Ovary (tissue), 9 donors: ENCODE measurements around the gene CHODL. TPM values are rescaled to one million over a fixed set of nuclear protein-coding genes. Genes with fewer than 3 reads are reported as not detected.

ENCODE experiments used
- DNase-seq, 5 donors: peaks; one replicate each; pipeline ENCODE4 v3.0.0-alpha.2; 2019 to 2020
- H3K27ac ChIP-seq, 2 donors: fragments of 200-600 bp; one replicate each; pipeline versions ENCODE4 v1.5.1 to v1.8.0; 2019 to 2022
- H3K27me3 ChIP-seq: fragments of 200-600 bp; one replicate; pipeline ENCODE4 v1.8.0; 2022
- H3K36me3 ChIP-seq: fragments of 200-600 bp; sonication (generic); one replicate; pipeline ENCODE4 v1.5.1; 2019
- H3K4me1 ChIP-seq: one replicate; pipeline ENCODE4 v1.8.1; 2013; ENCODE audit warnings: mild to moderate bottlenecking, moderate library complexity; ENCODE audit not compliant: insufficient read depth
- H3K4me3 ChIP-seq: fragments of 200-600 bp; sonication (generic); one replicate; pipeline ENCODE4 v1.5.1; 2017
- H3K9me3 ChIP-seq, 2 donors: fragments of 200-600 bp in 1 of 2; sonication (generic) in 1 of 2; one replicate each; pipeline versions ENCODE4 v1.5.1 to v1.8.1; 2013 to 2019; ENCODE audit warnings: mild to moderate bottlenecking in 1 of 2, moderate library complexity in 1 of 2
- CTCF ChIP-seq, 3 donors: fragments of 450-650 bp in 2 of 3; fragments of 200-600 bp in 1 of 3; IDR thresholded peaks; one replicate each; pipeline versions ENCODE4 v1.5.1 to v1.8.0; 2016 to 2022; ENCODE audit warnings: antibody characterized with exemption in 3 of 3, mild to moderate bottlenecking in 1 of 3
- EP300 ChIP-seq: sonication (generic); formaldehyde crosslinking; IDR thresholded peaks from one replicate; pipeline ENCODE4 v1.6.1; 2017; ENCODE audit warnings: antibody characterized with exemption
- POLR2A ChIP-seq: fragments of 450-650 bp; IDR thresholded peaks from one replicate; pipeline ENCODE4 v1.6.1; 2017; ENCODE audit warnings: antibody characterized with exemption, mild to moderate bottlenecking, moderate library complexity
- WGBS, 3 donors: extraction: QIAGEN DNeasy Blood & Tissue Kit in 1 of 3; methylation state at CpG; one replicate each; pipeline versions ENCODE4 v1.1.5 to v1.1.7; 2013 to 2017; 5-methylcytosine and 5-hydroxymethylcytosine counted together
- intact Hi-C, 4 donors: fragments of 100-400 bp; cut with DNase I; formaldehyde crosslinking; loops; one replicate each; pipeline versions ENCODE4 v1.11.0 to v1.15.1; 2022 to 2023
- polyA plus RNA-seq, 2 donors: library from polyadenylated mRNA; stranded (reverse); fragments of 200-250 nt in 1 of 2; fragments of 350-450 nt in 1 of 2; fragmentation: Illumina TruSeq in 1 of 2; extraction: RNeasy Lipid Tissue Mini Kit (QIAGEN cat#74804) in 1 of 2; gene quantifications; one replicate each; pipeline ENCODE4 v1.2.3, GENCODE V29; 2013 to 2014
- total RNA-seq, 7 donors: library from RNA; depleted of rRNA in 2 of 7; stranded (reverse); fragments of >200 nt in 2 of 7; fragmentation: NEBNext Ultra II Directional in 3 of 7; extraction: Animal tissue kit (Norgen Biotek cat#: 25700) in 3 of 7; gene quantifications; one replicate each; pipeline versions ENCODE4 v1.1.0 to v1.2.4, GENCODE V29; 2016 to 2023
- donor health status: DM: no; HTN: no; CAD: no; lungs with moderate emphysema.
- donor health status: DM: no; HTN: no; CAD: no.
- donor health status: Bipolar disorder and iron deficiency.
- donor health status: DM: yes; HTN: yes; CAD: no.
- donor health status: DM: no; HTN: no; CAD: no.
- donor health status: DM: yes; HTN: yes; CAD: no.

The CHODL gene
- total and polyA plus RNA-seq, 9 donors: 0.20 to 2.6 (median 0.89) TPM

- no peaks in the 10 kb centered on the region for H3K4me1 ChIP-seq
- no peak overlapping the region for H3K4me3 ChIP-seq
- H3K36me3 ChIP-seq: no peaks in the 10 kb centered on the region
- no peaks in the 10 kb centered on the region for H3K27me3 ChIP-seq
- DNase-seq: no peak
- intact Hi-C loops: no loop called here
- H3K9me3 ChIP-seq: no peaks in the 10 kb centered on the region
- WGBS, 3 donors: 10 to 29% (median 11%) methylated on average over 1 of the region's 1 CpG
- TF ChIP-seq POLR2A (no peak), EP300 (no peak), CTCF (IDR thresholded peaks at IDR 0.05) (no peak)
- no peak overlapping the region for H3K27ac ChIP-seq
Observed at GRCh38 chr21:18222346-18222745, 22.3 kb upstream of the CHODL start.

- DNase-seq: no peak
Observed at GRCh38 chr21:18228060-18228739, 16.4 kb upstream of the CHODL start.

GRCh38 chr21:18235545-18235944, 9.1 kb upstream of the CHODL start:
- Histone ChIP-seq H3K4me1 (no peaks in the 10 kb centered on the region), H3K9me3 (no peaks in the 10 kb centered on the region), H3K4me3 (no peak overlapping the region), H3K27me3 (no peaks in the 10 kb centered on the region), H3K27ac (no peak overlapping the region), H3K36me3 (no peaks in the 10 kb centered on the region)
- TF ChIP-seq CTCF (IDR thresholded peaks at IDR 0.05) (no peak), EP300 (no peak), POLR2A (no peak)
- intact Hi-C loops: no loop called here
- WGBS, 3 donors: 69 to 88% (median 85%) methylated on average over 1 of the region's 1 CpG
- DNase-seq: no peak

More at GRCh38 chr21:18228060-18228739, 16.4 kb upstream of the CHODL start:
- Histone ChIP-seq H3K27ac (no peak overlapping the region), H3K9me3 (no peaks in the 10 kb centered on the region), H3K27me3 (no peaks in the 10 kb centered on the region), H3K36me3 (no peaks in the 10 kb centered on the region), H3K4me1 (no peaks in the 10 kb centered on the region), H3K4me3 (no peak overlapping the region)
- intact Hi-C loops: no loop called here
- 51 to 70% (median 65%) methylated on average over 5 of the region's 5 CpGs for WGBS, 3 donors
- no peak for TF ChIP-seq CTCF (IDR thresholded peaks at IDR 0.05)
- TF ChIP-seq POLR2A: no peak
- TF ChIP-seq EP300: no peak

GRCh38 chr21:18245464-18245967, 883 bp downstream of the CHODL start:
- peak in 2 of 5 donors; percentile 11 to 13 for DNase-seq
- intact Hi-C loops: no loop called here
- no peaks in the 10 kb centered on the region for H3K27me3 ChIP-seq
- H3K9me3 ChIP-seq: no peaks in the 10 kb centered on the region
- TF ChIP-seq CTCF (IDR thresholded peaks at IDR 0.05): no peak
- TF ChIP-seq POLR2A: no peak
- TF ChIP-seq EP300: no peak
- peaks cover 3% of the 10 kb centered on the region for H3K4me1 ChIP-seq
- no peaks in the 10 kb centered on the region for H3K36me3 ChIP-seq
- no peak overlapping the region for H3K27ac ChIP-seq
- WGBS, 3 donors: 10 to 18% (median 11%) methylated on average over 22 of the region's 22 CpGs
- peak overlapping the region; percentile 19 for H3K4me3 ChIP-seq
